H1 (cell line): Measurements from ENCODE around the gene OSTF1. TPM values are rescaled to one million over a fixed set of nuclear protein-coding genes. Genes with fewer than 3 reads are reported as not detected.
A peak's percentile ranks its signal among the peaks of the same experiment; 100 is the strongest.

ENCODE experiments used
- ASH2L ChIP-seq: fragments of 200-600, 300-600 bp; sonication (generic); IDR thresholded peaks from one replicate; pipeline ENCODE4 v1.7.1; 2017; ENCODE audit warnings: low read length
- BRCA1 ChIP-seq: IDR thresholded peaks from 2 replicates; pipeline ENCODE4 v1.6.1; 2012; ENCODE audit warnings: low read depth, low read length, improper control_type of control experiment
- CEBPB ChIP-seq: IDR thresholded peaks from 2 replicates; pipeline ENCODE4 v1.6.1; 2012; ENCODE audit warnings: low read depth, low read length
- CHD2 ChIP-seq: IDR thresholded peaks from 2 replicates; pipeline ENCODE4 v1.6.1; 2012; ENCODE audit warnings: low read length, improper control_type of control experiment
- GABPA ChIP-seq: IDR thresholded peaks from 2 replicates; pipeline ENCODE4 v1.6.1; 2011; ENCODE audit warnings: mild to moderate bottlenecking, low read length, moderate library complexity, borderline replicate concordance; ENCODE audit not compliant: insufficient read depth
- HDAC6 ChIP-seq: IDR thresholded peaks from one replicate; pipeline ENCODE4 v1.7.1; 2012; ENCODE audit warnings: low read depth, mild to moderate bottlenecking, inconsistent platforms, low read length, moderate library complexity
- JUN ChIP-seq: IDR thresholded peaks from 2 replicates; pipeline ENCODE4 v1.6.1; 2011; ENCODE audit warnings: low read depth, mild to moderate bottlenecking, improper control_type of control experiment, low read length
- JUND ChIP-seq: IDR thresholded peaks from 2 replicates; pipeline ENCODE4 v1.6.1; 2011; ENCODE audit warnings: mild to moderate bottlenecking, improper control_type of control experiment, low read length
- KDM1A ChIP-seq: fragments of 200-600, 300-600 bp; sonication (generic); IDR thresholded peaks from 2 replicates; pipeline ENCODE4 v1.7.1; 2016; ENCODE audit warnings: mild to moderate bottlenecking, low read length, borderline replicate concordance
- NANOG ChIP-seq: IDR thresholded peaks from 2 replicates; pipeline ENCODE4 v1.6.1; 2011; ENCODE audit warnings: low read length, low read depth, mild to moderate bottlenecking, inconsistent platforms; ENCODE audit not compliant: insufficient read depth, poor library complexity, severe bottlenecking
- PHF8 ChIP-seq: fragments of 200-600 bp; sonication (generic); conservative IDR thresholded peaks from 2 replicates; pipeline ENCODE4 v1.7.1; 2012; ENCODE audit warnings: low read depth, mild to moderate bottlenecking, inconsistent platforms, low read length, moderate library complexity
- POLR2A ChIP-seq, 2 experiments: IDR thresholded peaks; 1 replicate in 1 of 2; 2 replicates in 1 of 2; pipeline ENCODE4 v1.6.1; 2011; ENCODE audit warnings: low read depth in 2 of 2, low read length in 2 of 2, mild to moderate bottlenecking in 2 of 2; ENCODE audit errors: control extremely low read depth in 1 of 2
- POLR2AphosphoS5 ChIP-seq: IDR thresholded peaks from 2 replicates; pipeline ENCODE4 v1.6.1; 2011; ENCODE audit warnings: low read depth, low read length
- RAD21 ChIP-seq, 2 experiments: IDR thresholded peaks in 1 of 2; conservative IDR thresholded peaks in 1 of 2; 2 replicates each; pipeline ENCODE4 v1.6.1; 2011; ENCODE audit warnings: low read depth in 2 of 2, low read length in 2 of 2, improper control_type of control experiment in 1 of 2, inconsistent platforms in 1 of 2, mild to moderate bottlenecking in 1 of 2, moderate library complexity in 1 of 2
- SAP30 ChIP-seq: fragments of 300-600 bp; sonication (generic); IDR thresholded peaks from 2 replicates; pipeline ENCODE4 v1.7.1; 2012; ENCODE audit warnings: low read length, moderate library complexity, mild to moderate bottlenecking, inconsistent platforms; ENCODE audit not compliant: insufficient read depth, insufficient replicate concordance
- SRF ChIP-seq: IDR thresholded peaks from 2 replicates; pipeline ENCODE4 v1.6.1; 2011; ENCODE audit warnings: mild to moderate bottlenecking, low read depth, low read length, moderate library complexity
- SUZ12 ChIP-seq: fragments of 200-600 bp; sonication (generic); IDR thresholded peaks from 2 replicates; pipeline ENCODE4 v1.6.1; 2012; ENCODE audit warnings: mild to moderate bottlenecking, inconsistent platforms, low read length, moderate library complexity, mixed read lengths
- TAF7 ChIP-seq: optimal IDR thresholded peaks from 2 replicates; pipeline ENCODE3; 2011; ENCODE audit warnings: low read depth, mild to moderate bottlenecking, inconsistent platforms, low read length, moderate library complexity, borderline replicate concordance
- YY1 ChIP-seq: IDR thresholded peaks from 2 replicates; pipeline ENCODE4 v1.6.1; 2011; ENCODE audit warnings: low read depth, mild to moderate bottlenecking, low read length
- ZNF274 ChIP-seq: IDR thresholded peaks from 2 replicates; pipeline ENCODE4 v1.7.0; 2012; ENCODE audit warnings: low read length, borderline replicate concordance; ENCODE audit errors: extremely low read depth
- polyA plus RNA-seq, 7 experiments: library from polyadenylated mRNA; depleted of rRNA in 3 of 7; stranded (reverse) in 5 of 7; unstranded in 2 of 7; fragments of >200 nt in 5 of 7; fragments of 200-250 nt in 2 of 7; gene quantifications; 1 replicate in 5 of 7; 2 replicates in 1 of 7; 4 replicates in 1 of 7; pipeline versions ENCODE4 v1.2.1 to v1.2.3, GENCODE V29; 2011 to 2013; ENCODE audit warnings: missing spikeins in 2 of 7, mixed read lengths in 2 of 7
- total RNA-seq: library from RNA; stranded (reverse); fragmentation: NEBNext Ultra II Directional; extraction: Animal tissue kit (Norgen Biotek cat#: 25700); gene quantifications from 2 replicates; pipeline ENCODE4 v1.2.1, GENCODE V29; 2021
- TF ChIP-seq, protein P1 (sequence below): IDR thresholded peaks from 2 replicates; pipeline ENCODE4 v1.6.1; 2011; ENCODE audit warnings: low read length, improper control_type of control experiment

OSTF1 gene
- total and polyA plus RNA-seq, 2 of the 8 experiments (the other 6 are each of a cell fraction or from before 2014, with no cell fraction given), result 5.0 to 18.9 TPM

- TF ChIP-seq YY1 (no peak), CEBPB (no peak), SRF (no peak), RAD21 (IDR thresholded peaks at IDR 0.05 in 1 of 2, conservative IDR thresholded peaks at IDR 0.05 in 1 of 2; ENCODE audit: low read depth in 2 of 2, low read length in 2 of 2) (no peak), POLR2AphosphoS5 (peak; percentile 45), KDM1A (no peak), CHD2 (no peak), SUZ12 (no peak), JUN (no peak), TAF7 (peak; percentile 92), ZNF274 (no peak), POLR2A (IDR thresholded peaks at IDR 0.05; ENCODE audit: control extremely low read depth in 1 of 2, low read depth in 2 of 2, low read length in 2 of 2) (peak; percentile 58 to 66), HDAC6 (no peak), GABPA (no peak), SAP30 (no peak), JUND (no peak), BRCA1 (no peak), NANOG (no peak), ASH2L (no peak), PHF8 (0 out of 2 replicates have a peak, but pooled peaks have one; percentile 62)
- TF ChIP-seq, protein P1, sequence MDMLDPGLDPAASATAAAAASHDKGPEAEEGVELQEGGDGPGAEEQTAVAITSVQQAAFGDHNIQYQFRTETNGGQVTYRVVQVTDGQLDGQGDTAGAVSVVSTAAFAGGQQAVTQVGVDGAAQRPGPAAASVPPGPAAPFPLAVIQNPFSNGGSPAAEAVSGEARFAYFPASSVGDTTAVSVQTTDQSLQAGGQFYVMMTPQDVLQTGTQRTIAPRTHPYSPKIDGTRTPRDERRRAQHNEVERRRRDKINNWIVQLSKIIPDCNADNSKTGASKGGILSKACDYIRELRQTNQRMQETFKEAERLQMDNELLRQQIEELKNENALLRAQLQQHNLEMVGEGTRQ, result no peak
Observed at GRCh38 chr9:75087824-75088645, at the start of gene OSTF1, which contains the start of gene NMRK1 (continued).
